ENCODE results near the gene MAMLD1.
A peak's percentile ranks its signal among the peaks of the same experiment; 100 is the strongest.

MAMLD1 gene

DNA sequence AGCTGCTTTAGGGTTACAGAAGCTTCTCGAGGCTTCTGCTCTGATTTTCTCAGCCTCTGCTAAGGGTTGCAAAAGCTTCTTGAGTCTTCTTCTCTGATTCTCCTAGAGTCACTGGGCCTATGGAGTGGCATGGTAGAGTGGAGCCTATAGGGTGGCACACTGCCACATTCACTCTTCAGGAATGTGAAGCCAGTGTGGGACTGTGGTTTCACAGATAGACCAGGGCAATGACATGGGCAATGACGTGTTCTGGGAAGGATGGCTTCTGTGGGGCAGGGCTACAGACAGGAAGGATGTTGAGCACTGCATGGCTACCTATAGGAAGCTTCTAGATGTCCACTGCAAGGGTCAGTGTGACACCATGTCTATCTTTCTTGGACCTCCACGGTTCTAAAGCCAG lies 11.0 kb upstream of the MAMLD1 start:
- H3K4me3 ChIP-seq (ENCODE audit: low read depth in 1 of 2, low read length in 2 of 2) = no peak overlapping the region
- no peaks in the 10 kb centered on the region for H3K4me1 ChIP-seq (ENCODE audit: control insufficient read depth in 1 of 2, insufficient read depth in 2 of 2, low read length in 2 of 2)
- H3K9me3 ChIP-seq (ENCODE audit: control insufficient read depth in 1 of 2, low read length in 2 of 2) = no peaks in the 10 kb centered on the region
- no peaks in the 10 kb centered on the region for H3K27me3 ChIP-seq (ENCODE audit: control insufficient read depth in 1 of 2, insufficient read depth in 2 of 2, low read length in 2 of 2)
- H3K9ac ChIP-seq (ENCODE audit: low read depth in 1 of 2, low read length in 2 of 2) = no peak overlapping the region
- H3K27ac ChIP-seq (ENCODE audit: low read depth, low read length) = no peak overlapping the region
- no peaks in the 10 kb centered on the region for H3K36me3 ChIP-seq (ENCODE audit: control insufficient read depth in 1 of 2, insufficient read depth in 2 of 2, low read length in 2 of 2)

DNA sequence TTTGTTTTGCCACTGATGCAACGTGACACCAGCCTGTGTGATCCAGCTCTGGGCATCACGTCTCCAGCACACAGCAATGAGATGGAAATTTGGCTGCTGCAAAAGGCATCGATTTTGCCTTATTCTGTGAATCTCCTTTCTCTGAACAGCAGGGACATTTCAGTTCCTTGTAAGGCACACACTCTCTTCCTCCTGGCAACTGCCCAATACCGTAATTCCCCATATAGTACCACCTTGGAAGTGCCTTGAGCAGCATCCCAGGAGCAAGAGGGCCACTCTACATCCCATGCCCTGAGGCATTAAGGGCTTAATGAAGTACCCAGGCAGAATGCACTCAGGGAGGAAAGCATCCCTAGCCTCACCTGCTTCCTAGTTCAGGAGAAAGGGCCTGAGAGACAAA lies 10.5 kb upstream of the MAMLD1 start:
- Histone ChIP-seq H3K36me3 (ENCODE audit: control insufficient read depth in 1 of 2, insufficient read depth in 2 of 2, low read length in 2 of 2) (no peaks in the 10 kb centered on the region), H3K27ac (ENCODE audit: low read depth, low read length) (no peak overlapping the region), H3K27me3 (ENCODE audit: control insufficient read depth in 1 of 2, insufficient read depth in 2 of 2, low read length in 2 of 2) (no peaks in the 10 kb centered on the region), H3K4me1 (ENCODE audit: control insufficient read depth in 1 of 2, insufficient read depth in 2 of 2, low read length in 2 of 2) (no peaks in the 10 kb centered on the region), H3K4me3 (ENCODE audit: low read depth in 1 of 2, low read length in 2 of 2) (no peak overlapping the region), H3K9me3 (ENCODE audit: control insufficient read depth in 1 of 2, low read length in 2 of 2) (no peaks in the 10 kb centered on the region), H3K9ac (ENCODE audit: low read depth in 1 of 2, low read length in 2 of 2) (no peak overlapping the region)

DNA sequence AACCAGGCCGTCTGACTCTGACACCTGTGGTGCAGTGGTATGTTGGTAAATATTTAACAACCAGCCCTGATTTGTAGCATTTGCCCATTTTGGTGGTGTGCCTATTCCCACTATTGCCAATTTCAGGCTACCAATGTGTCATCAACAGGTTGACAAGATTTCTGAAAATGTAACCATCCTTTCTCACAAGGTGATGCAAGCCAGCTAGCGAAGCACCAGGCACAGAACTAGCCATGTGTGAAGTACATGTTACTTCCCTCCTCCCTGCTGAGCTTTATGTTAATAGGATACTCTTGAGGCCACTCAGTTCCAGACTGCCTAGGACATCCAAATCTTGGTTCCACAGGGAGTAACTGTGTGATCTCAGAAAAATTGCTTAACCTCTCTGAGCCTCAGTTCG lies 7.2 kb upstream of the MAMLD1 start:
- Histone ChIP-seq H3K27ac (ENCODE audit: low read depth, low read length) (no peak overlapping the region), H3K27me3 (ENCODE audit: control insufficient read depth in 1 of 2, insufficient read depth in 2 of 2, low read length in 2 of 2) (no peaks in the 10 kb centered on the region), H3K9ac (ENCODE audit: low read depth in 1 of 2, low read length in 2 of 2) (no peak overlapping the region), H3K4me1 (ENCODE audit: control insufficient read depth in 1 of 2, insufficient read depth in 2 of 2, low read length in 2 of 2) (no peaks in the 10 kb centered on the region), H3K9me3 (ENCODE audit: control insufficient read depth in 1 of 2, low read length in 2 of 2) (no peaks in the 10 kb centered on the region), H3K4me3 (ENCODE audit: low read depth in 1 of 2, low read length in 2 of 2) (no peak overlapping the region), H3K36me3 (ENCODE audit: control insufficient read depth in 1 of 2, insufficient read depth in 2 of 2, low read length in 2 of 2) (no peaks in the 10 kb centered on the region)

DNA sequence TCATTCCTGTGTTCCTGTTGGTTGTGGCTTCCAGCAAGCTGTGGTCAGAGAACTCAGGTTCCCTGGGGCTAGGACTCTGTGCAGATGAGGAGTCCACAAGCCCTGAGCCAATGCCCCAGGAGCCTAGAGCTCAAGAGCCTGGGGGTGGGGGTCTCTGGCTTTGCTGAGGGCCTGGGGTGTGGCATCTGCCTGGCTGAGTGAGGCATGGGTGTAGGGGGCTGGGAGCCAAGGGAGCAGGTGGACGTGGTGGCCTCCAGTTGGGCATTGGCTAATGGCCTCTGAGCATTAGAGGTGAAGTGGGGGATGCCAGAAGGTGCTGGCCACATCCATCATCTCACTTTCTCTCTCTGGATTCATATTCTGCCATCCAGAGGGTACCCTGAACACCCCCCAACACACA lies 5.3 kb upstream of the MAMLD1 start:
- no peaks in the 10 kb centered on the region for H3K36me3 ChIP-seq (ENCODE audit: control insufficient read depth in 1 of 2, insufficient read depth in 2 of 2, low read length in 2 of 2)
- H3K27me3 ChIP-seq (ENCODE audit: control insufficient read depth in 1 of 2, insufficient read depth in 2 of 2, low read length in 2 of 2) = peaks cover 6% of the 10 kb centered on the region in 2 donors
- H3K4me1 ChIP-seq (ENCODE audit: control insufficient read depth in 1 of 2, insufficient read depth in 2 of 2, low read length in 2 of 2) = peaks cover 0 to 11% of the 10 kb centered on the region in 2 donors
- H3K9me3 ChIP-seq (ENCODE audit: control insufficient read depth in 1 of 2, low read length in 2 of 2) = no peaks in the 10 kb centered on the region
- H3K4me3 ChIP-seq (ENCODE audit: low read depth in 1 of 2, low read length in 2 of 2) = no peak overlapping the region
- H3K9ac ChIP-seq (ENCODE audit: low read depth in 1 of 2, low read length in 2 of 2) = no peak overlapping the region
- H3K27ac ChIP-seq (ENCODE audit: low read depth, low read length) = no peak overlapping the region

DNA sequence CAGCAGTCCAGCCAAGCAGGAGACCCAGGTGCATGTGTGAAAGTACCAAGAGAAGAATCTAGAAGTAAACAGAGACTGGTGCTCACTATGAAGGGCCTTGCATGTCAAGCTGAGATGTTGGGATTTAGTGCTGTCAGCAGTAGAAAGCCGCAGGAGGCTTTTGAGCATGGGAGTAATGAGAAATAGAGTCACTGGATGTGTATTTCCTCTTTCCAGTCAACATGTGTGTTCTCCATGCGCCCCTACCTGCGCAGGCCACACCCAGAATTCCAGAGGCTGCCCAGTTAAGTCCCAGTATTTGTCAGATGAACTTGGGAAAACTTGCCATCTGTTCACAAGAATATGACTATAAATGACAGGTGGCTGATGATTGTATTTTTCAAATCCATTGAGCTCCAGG lies 4.5 kb upstream of the MAMLD1 start:
- Histone ChIP-seq H3K4me3 (ENCODE audit: low read depth in 1 of 2, low read length in 2 of 2) (no peak overlapping the region), H3K27me3 (ENCODE audit: control insufficient read depth in 1 of 2, insufficient read depth in 2 of 2, low read length in 2 of 2) (peaks cover 6% of the 10 kb centered on the region in 2 donors), H3K36me3 (ENCODE audit: control insufficient read depth in 1 of 2, insufficient read depth in 2 of 2, low read length in 2 of 2) (no peaks in the 10 kb centered on the region), H3K9ac (ENCODE audit: low read depth in 1 of 2, low read length in 2 of 2) (no peak overlapping the region), H3K9me3 (ENCODE audit: control insufficient read depth in 1 of 2, low read length in 2 of 2) (no peaks in the 10 kb centered on the region), H3K27ac (ENCODE audit: low read depth, low read length) (no peak overlapping the region), H3K4me1 (ENCODE audit: control insufficient read depth in 1 of 2, insufficient read depth in 2 of 2, low read length in 2 of 2) (peaks cover 0 to 11% of the 10 kb centered on the region in 2 donors)

DNA sequence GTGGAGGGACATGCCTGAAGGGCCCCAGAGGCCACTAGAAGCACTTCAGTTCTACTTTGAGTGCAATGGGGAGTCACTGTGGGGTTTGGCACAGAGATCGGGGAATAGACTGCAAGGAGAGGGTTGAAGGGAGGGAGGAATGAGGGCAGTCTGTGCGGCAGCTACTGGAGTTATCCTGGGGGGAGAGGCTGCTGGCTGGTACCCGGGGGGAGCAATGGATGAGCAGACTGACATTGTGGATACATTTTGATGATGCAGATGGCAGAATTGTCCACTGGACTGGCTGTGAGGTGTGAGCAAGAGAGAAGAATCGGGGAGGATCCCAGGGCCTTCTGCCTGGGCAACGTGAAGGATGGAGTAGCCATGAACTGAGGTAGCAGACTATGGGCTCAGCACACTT lies 2.8 kb upstream of the MAMLD1 start:
- H3K9me3 ChIP-seq (ENCODE audit: control insufficient read depth in 1 of 2, low read length in 2 of 2) = no peaks in the 10 kb centered on the region
- peaks cover 6 to 9% of the 10 kb centered on the region in 2 donors for H3K27me3 ChIP-seq (ENCODE audit: control insufficient read depth in 1 of 2, insufficient read depth in 2 of 2, low read length in 2 of 2)
- H3K27ac ChIP-seq (ENCODE audit: low read depth, low read length) = no peak overlapping the region
- H3K4me1 ChIP-seq (ENCODE audit: control insufficient read depth in 1 of 2, insufficient read depth in 2 of 2, low read length in 2 of 2) = peaks cover 0 to 11% of the 10 kb centered on the region in 2 donors
- no peak overlapping the region for H3K9ac ChIP-seq (ENCODE audit: low read depth in 1 of 2, low read length in 2 of 2)
- H3K4me3 ChIP-seq (ENCODE audit: low read depth in 1 of 2, low read length in 2 of 2) = no peak overlapping the region
- H3K36me3 ChIP-seq (ENCODE audit: control insufficient read depth in 1 of 2, insufficient read depth in 2 of 2, low read length in 2 of 2) = no peaks in the 10 kb centered on the region

DNA sequence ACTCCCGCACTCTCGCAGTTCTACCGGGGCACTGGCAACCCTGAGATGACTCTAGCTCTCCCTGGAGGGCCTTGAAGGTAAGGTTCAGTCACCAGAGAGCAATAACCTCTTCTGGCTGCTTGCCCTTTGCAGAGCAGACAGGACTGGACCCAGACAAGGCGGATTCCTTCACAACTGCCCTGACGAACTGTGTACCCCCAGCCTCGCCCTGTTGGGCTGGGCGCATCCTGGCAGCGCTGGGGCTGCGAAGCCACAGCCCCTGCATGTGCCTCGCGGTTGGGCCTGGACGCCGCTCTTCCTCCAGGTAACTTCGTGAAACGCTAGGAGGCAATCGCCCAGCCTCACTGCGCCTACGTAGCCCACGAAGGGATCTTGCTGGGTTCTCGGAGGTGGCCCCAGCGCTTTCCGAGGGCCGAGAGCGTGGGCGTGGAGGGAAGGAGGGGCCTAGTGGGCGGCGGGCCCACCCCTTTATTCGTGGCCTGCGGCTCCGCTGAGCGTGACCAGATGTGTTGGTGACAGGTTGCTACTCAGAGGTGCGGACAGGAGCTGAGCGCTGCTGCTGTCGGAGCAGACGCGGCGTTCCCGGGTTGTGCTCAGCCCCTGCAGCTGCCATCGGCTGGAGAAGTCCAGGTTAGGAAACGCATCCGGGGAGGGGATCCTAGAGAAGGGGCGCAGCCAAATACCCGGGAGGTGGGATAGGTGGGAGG lies 1.9 kb upstream of the MAMLD1 start:
- Histone ChIP-seq H3K27ac (ENCODE audit: low read depth, low read length) (no peak overlapping the region), H3K9me3 (ENCODE audit: control insufficient read depth in 1 of 2, low read length in 2 of 2) (no peaks in the 10 kb centered on the region), H3K4me3 (ENCODE audit: low read depth in 1 of 2, low read length in 2 of 2) (peak overlapping the region; percentile 22 to 67), H3K27me3 (ENCODE audit: control insufficient read depth in 1 of 2, insufficient read depth in 2 of 2, low read length in 2 of 2) (peaks cover 6 to 9% of the 10 kb centered on the region in 2 donors), H3K36me3 (ENCODE audit: control insufficient read depth in 1 of 2, insufficient read depth in 2 of 2, low read length in 2 of 2) (no peaks in the 10 kb centered on the region), H3K9ac (ENCODE audit: low read depth in 1 of 2, low read length in 2 of 2) (no peak overlapping the region), H3K4me1 (ENCODE audit: control insufficient read depth in 1 of 2, insufficient read depth in 2 of 2, low read length in 2 of 2) (peaks cover 0 to 11% of the 10 kb centered on the region in 2 donors)

DNA sequence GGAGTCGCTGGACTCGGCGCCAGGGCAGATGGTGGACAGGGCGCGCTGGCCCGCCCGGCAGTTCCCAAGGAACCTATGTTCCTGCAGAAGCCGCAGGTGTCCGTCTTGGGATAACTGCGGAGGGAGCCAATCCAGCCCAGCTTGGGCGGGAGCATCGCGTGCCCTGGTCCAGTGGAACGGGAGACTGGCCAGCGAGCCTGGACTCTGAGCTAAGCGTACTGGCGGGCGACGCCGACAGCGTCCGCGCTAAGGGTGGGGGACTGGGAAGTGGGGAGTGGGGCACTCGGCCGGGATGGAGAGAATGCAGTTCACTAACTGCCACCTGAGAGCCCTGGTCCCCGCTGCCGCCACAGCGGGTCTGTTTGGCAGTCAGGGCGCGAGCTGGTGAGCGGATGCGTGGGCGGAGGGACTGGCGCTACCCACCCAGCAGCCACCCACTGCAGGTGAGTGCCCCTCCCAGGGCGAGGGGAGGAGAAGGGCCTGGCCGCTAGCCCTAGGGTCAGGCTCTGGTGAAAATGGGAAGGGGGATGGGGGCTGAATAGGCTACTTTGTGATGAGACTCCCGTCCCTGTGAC lies 1.3 kb upstream of the MAMLD1 start:
- peak overlapping the region in 1 of 2 donors; percentile 18 for H3K9ac ChIP-seq (ENCODE audit: low read depth in 1 of 2, low read length in 2 of 2)
- no peaks in the 10 kb centered on the region for H3K9me3 ChIP-seq (ENCODE audit: control insufficient read depth in 1 of 2, low read length in 2 of 2)
- no peak overlapping the region for H3K27ac ChIP-seq (ENCODE audit: low read depth, low read length)
- no peaks in the 10 kb centered on the region for H3K36me3 ChIP-seq (ENCODE audit: control insufficient read depth in 1 of 2, insufficient read depth in 2 of 2, low read length in 2 of 2)
- H3K4me1 ChIP-seq (ENCODE audit: control insufficient read depth in 1 of 2, insufficient read depth in 2 of 2, low read length in 2 of 2) = peaks cover 0 to 11% of the 10 kb centered on the region in 2 donors
- peaks cover 6 to 9% of the 10 kb centered on the region in 2 donors for H3K27me3 ChIP-seq (ENCODE audit: control insufficient read depth in 1 of 2, insufficient read depth in 2 of 2, low read length in 2 of 2)
- H3K4me3 ChIP-seq (ENCODE audit: low read depth in 1 of 2, low read length in 2 of 2) = peak overlapping the region; percentile 35 to 67

DNA sequence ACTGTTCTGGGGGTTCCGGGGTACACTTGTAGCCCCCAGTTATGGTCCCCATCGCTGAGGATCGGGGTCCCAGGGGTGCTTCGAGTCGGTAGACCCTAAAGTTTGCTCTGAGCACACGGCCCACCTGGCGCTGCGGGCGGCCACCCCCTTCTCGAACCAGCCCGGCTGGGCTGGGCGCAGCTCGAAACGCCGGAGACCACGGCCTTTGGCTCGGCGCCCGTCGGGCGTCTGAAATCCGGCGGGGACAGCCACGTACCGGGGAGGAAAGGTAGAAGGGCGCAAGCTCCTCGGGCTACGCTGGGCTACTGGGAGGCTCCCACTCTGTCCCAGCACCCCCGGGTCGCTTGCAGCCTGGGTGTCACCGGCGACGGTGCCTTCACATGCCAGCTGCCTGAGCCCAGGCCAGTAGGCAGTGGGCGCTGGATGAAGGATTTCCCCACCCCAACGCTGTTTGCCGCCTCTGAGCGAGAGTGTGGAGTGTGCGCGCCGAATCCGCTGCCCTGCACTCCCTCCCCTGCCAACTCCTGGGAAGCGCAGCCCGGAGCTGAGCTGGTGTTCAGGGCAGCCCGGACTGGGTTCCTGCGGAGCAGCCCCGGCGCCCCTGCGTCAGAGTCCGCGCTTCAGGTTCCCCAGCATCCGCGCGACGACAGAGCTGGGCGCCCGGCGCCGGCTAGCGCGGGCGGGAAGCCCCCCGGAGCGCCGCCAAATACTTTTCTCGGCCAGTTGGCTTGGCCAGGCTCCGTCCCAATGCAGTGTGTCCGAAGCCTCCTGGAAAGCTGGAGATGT lies 637 bp downstream of the MAMLD1 start:
- H3K27me3 ChIP-seq (ENCODE audit: control insufficient read depth in 1 of 2, insufficient read depth in 2 of 2, low read length in 2 of 2) = peaks cover 6 to 9% of the 10 kb centered on the region in 2 donors

More for the DNA sequence above, 637 bp downstream of the MAMLD1 start:
- Histone ChIP-seq H3K27ac (ENCODE audit: low read depth, low read length) (no peak overlapping the region), H3K4me1 (ENCODE audit: control insufficient read depth in 1 of 2, insufficient read depth in 2 of 2, low read length in 2 of 2) (peaks cover 0 to 11% of the 10 kb centered on the region in 2 donors), H3K9ac (ENCODE audit: low read depth in 1 of 2, low read length in 2 of 2) (peak overlapping the region; percentile 4 to 32), H3K36me3 (ENCODE audit: control insufficient read depth in 1 of 2, insufficient read depth in 2 of 2, low read length in 2 of 2) (no peaks in the 10 kb centered on the region), H3K9me3 (ENCODE audit: control insufficient read depth in 1 of 2, low read length in 2 of 2) (no peaks in the 10 kb centered on the region), H3K4me3 (ENCODE audit: low read depth in 1 of 2, low read length in 2 of 2) (peak overlapping the region; percentile 55 to 67)

Data from duodenal mucosa (tissue), 2 donors.